Neuronal stem cell (in vitro differentiated cells): ENCODE results near the gene CEP131.
A peak's percentile ranks its signal among the peaks of the same experiment; 100 is the strongest.

ENCODE experiments used
- DNase-seq: peaks from one replicate; pipeline ENCODE4 v3.0.0-alpha.2; 2013; ENCODE audit warnings: low spot score
- H2AFZ ChIP-seq: one replicate; pipeline ENCODE4 v1.6.1; 2013; ENCODE audit warnings: mild to moderate bottlenecking, low read length, inconsistent platforms
- H2AK5ac ChIP-seq: 2 replicates; pipeline ENCODE4 v1.6.1; 2013; ENCODE audit warnings: low read depth, mild to moderate bottlenecking, inconsistent platforms, low read length, moderate library complexity, mixed read lengths
- H2BK120ac ChIP-seq: 2 replicates; pipeline ENCODE4 v1.6.1; 2013; ENCODE audit warnings: low read depth, mild to moderate bottlenecking, inconsistent platforms, low read length, moderate library complexity, mixed read lengths
- H2BK12ac ChIP-seq: one replicate; pipeline ENCODE4 v1.6.1; 2013; ENCODE audit warnings: low read length, inconsistent platforms
- H2BK15ac ChIP-seq: 2 replicates; pipeline ENCODE4 v1.6.1; 2013; ENCODE audit warnings: mild to moderate bottlenecking, low read length, inconsistent platforms, mixed read lengths
- H2BK5ac ChIP-seq: one replicate; pipeline ENCODE4 v1.6.1; 2013; ENCODE audit warnings: inconsistent platforms, mild to moderate bottlenecking, low read length, moderate library complexity
- H3K14ac ChIP-seq: one replicate; pipeline ENCODE4 v1.6.1; 2013; ENCODE audit warnings: low read length, inconsistent platforms
- H3K18ac ChIP-seq: 2 replicates; pipeline ENCODE4 v1.6.1; 2013; ENCODE audit warnings: low read length, inconsistent platforms
- H3K23ac ChIP-seq: 2 replicates; pipeline ENCODE4 v1.6.1; 2013; ENCODE audit warnings: low read depth, mild to moderate bottlenecking, mixed read lengths, low read length, inconsistent platforms; ENCODE audit not compliant: poor library complexity
- H3K27ac ChIP-seq: replicated peaks from 3 replicates; pipeline ENCODE4 v1.5.1; 2013; ENCODE audit warnings: low read length, inconsistent platforms
- H3K27me3 ChIP-seq, 3 experiments: 2 replicates each; pipeline ENCODE4 v1.6.1; 2013; ENCODE audit warnings: low read length in 3 of 3, mild to moderate bottlenecking in 2 of 3, inconsistent platforms in 1 of 3, low read depth in 1 of 3, mixed read lengths in 1 of 3, moderate library complexity in 1 of 3; ENCODE audit not compliant: control insufficient read depth in 3 of 3, insufficient read depth in 3 of 3
- H3K36me3 ChIP-seq, 2 donors: replicated peaks in 1 of 2; 2 replicates each; pipeline ENCODE4 v1.6.1; 2013; ENCODE audit warnings: low read length in 2 of 2; ENCODE audit not compliant: control insufficient read depth in 2 of 2, insufficient read depth in 2 of 2
- H3K4ac ChIP-seq: 2 replicates; pipeline ENCODE4 v1.6.1; 2013; ENCODE audit warnings: inconsistent platforms, mild to moderate bottlenecking, low read length, moderate library complexity
- H3K4me1 ChIP-seq, 2 donors: 1 replicate in 1 of 2; 2 replicates in 1 of 2; pipeline ENCODE4 v1.6.1; 2013; ENCODE audit warnings: low read length in 2 of 2, low read depth in 1 of 2; ENCODE audit not compliant: control insufficient read depth in 2 of 2, insufficient read depth in 1 of 2
- H3K4me2 ChIP-seq: one replicate; pipeline ENCODE4 v1.6.1; 2013; ENCODE audit warnings: mild to moderate bottlenecking, low read length, inconsistent platforms; ENCODE audit not compliant: insufficient read depth, poor library complexity, severe bottlenecking
- H3K4me3 ChIP-seq, 2 donors: 2 replicates each; pipeline ENCODE4 v1.5.1; 2013; ENCODE audit warnings: low read length in 2 of 2, mild to moderate bottlenecking in 2 of 2, inconsistent platforms in 1 of 2, moderate library complexity in 1 of 2
- H3K79me1 ChIP-seq: one replicate; pipeline ENCODE4 v1.6.1; 2013; ENCODE audit warnings: low read depth, mild to moderate bottlenecking, inconsistent platforms, low read length, moderate library complexity
- H3K9ac ChIP-seq: one replicate; pipeline ENCODE4 v1.6.1; 2013; ENCODE audit warnings: mild to moderate bottlenecking, low read depth, low read length, inconsistent platforms; ENCODE audit not compliant: poor library complexity
- H3K9me3 ChIP-seq, 2 donors: replicated peaks in 1 of 2; 2 replicates each; pipeline versions ENCODE3 to v1.6.1; 2013; ENCODE audit warnings: low read length in 2 of 2, mild to moderate bottlenecking in 2 of 2, inconsistent platforms in 1 of 2, low read depth in 1 of 2, mixed read lengths in 1 of 2, moderate library complexity in 1 of 2; ENCODE audit not compliant: control insufficient read depth in 2 of 2, insufficient read depth in 1 of 2
- H4K8ac ChIP-seq: one replicate; pipeline ENCODE4 v1.6.1; 2013; ENCODE audit warnings: low read depth, mild to moderate bottlenecking, inconsistent platforms, low read length, moderate library complexity
- H4K91ac ChIP-seq: one replicate; pipeline ENCODE4 v1.6.1; 2013; ENCODE audit warnings: low read length, low read depth, mild to moderate bottlenecking, inconsistent platforms; ENCODE audit not compliant: poor library complexity
- WGBS, 2 donors: extraction: QIAGEN DNeasy Blood & Tissue Kit; methylation state at CpG; one replicate each; pipeline ENCODE4 v1.1.7; 2013; ENCODE audit warnings: missing lambda C conversion rate in 2 of 2, mixed read lengths in 1 of 2; ENCODE audit not compliant: insufficient read length in 2 of 2, insufficient replicate concordance in 1 of 2; ENCODE audit errors: extremely low coverage in 2 of 2; 5-methylcytosine and 5-hydroxymethylcytosine counted together

CEP131 gene

DNA sequence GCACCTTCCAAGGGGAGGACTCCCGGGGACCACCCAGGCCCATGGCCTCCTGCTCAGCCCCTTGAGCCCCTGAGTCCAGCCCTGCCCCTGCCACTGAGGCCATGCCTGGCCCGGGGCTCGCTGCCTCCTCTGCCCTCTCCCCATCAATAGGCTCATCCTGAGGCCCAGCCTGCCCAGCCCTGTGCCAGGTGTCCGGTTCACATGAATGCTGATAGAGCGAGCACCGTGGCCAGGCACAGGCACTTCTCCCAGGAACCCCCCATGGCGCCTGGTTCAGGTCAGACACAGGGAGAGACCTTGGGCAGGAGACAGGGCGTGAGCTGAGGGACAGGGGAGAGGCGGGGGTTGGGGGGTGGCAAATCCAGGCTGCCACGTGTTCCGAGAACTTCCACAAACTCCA, 60.3 kb downstream of the CEP131 start:
- peak overlapping the region; percentile 70 for H2AK5ac ChIP-seq
- WGBS, 2 donors = no CpG with 5 or more reads among the region's 11 CpGs

DNA sequence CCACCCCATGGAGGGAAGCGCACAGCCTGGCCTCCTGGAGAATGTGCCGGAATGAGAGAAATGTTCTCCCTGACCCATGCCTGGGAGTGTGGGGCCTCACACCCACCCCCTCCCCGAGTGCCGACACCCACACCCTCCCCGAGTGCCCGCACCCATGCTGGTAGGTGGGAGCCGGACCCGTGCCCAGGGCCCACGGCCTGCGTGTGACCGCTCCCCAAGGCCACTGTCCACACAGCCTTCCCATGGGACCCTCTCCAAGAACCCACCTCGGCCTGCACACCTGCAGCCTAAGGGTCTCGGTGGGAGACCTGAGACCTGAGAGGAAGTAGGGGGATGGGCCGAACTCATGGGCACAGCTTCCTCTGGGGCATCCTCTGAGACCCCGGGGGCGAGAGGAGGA, 60.8 kb downstream of the CEP131 start:
- no peak overlapping the region for H3K18ac ChIP-seq
- no peak overlapping the region for H2BK15ac ChIP-seq
- no peak overlapping the region for H4K91ac ChIP-seq
- H3K23ac ChIP-seq = peak overlapping the region; percentile 11
- no peak overlapping the region for H3K4me3 ChIP-seq
- WGBS, 2 donors = no CpG with 5 or more reads among the region's 16 CpGs
- H3K27ac ChIP-seq = no peak overlapping the region
- no peak overlapping the region for H3K9ac ChIP-seq
- no peak overlapping the region for H3K14ac ChIP-seq
- peak overlapping the region; percentile 75 for H2BK5ac ChIP-seq
- peaks cover 0 to 15% (median 2%) of the 10 kb centered on the region in 3 experiments for H3K27me3 ChIP-seq
- H3K4me1 ChIP-seq = peaks cover 12 to 19% of the 10 kb centered on the region in 2 donors
- no peak overlapping the region for H2AK5ac ChIP-seq
- no peak overlapping the region for H4K8ac ChIP-seq
- no peak overlapping the region for H3K4me2 ChIP-seq
- peaks cover 4% of the 10 kb centered on the region for H3K79me1 ChIP-seq
- H2BK120ac ChIP-seq = no peak overlapping the region
- no peak overlapping the region for H2BK12ac ChIP-seq
- no peak for DNase-seq
- H3K36me3 ChIP-seq = no peaks in the 10 kb centered on the region
- H3K9me3 ChIP-seq = no peaks in the 10 kb centered on the region
- no peak overlapping the region for H2AFZ ChIP-seq
- no peak overlapping the region for H3K4ac ChIP-seq

More for the DNA sequence above, 60.3 kb downstream of the CEP131 start:
- H3K27me3 ChIP-seq = peaks cover 0 to 15% (median 2%) of the 10 kb centered on the region in 3 experiments
- H3K9ac ChIP-seq = peak overlapping the region; percentile 44
- DNase-seq = no peak
- no peak overlapping the region for H2BK120ac ChIP-seq
- no peak overlapping the region for H3K4me3 ChIP-seq
- peak overlapping the region; percentile 17 for H2BK15ac ChIP-seq
- H3K14ac ChIP-seq = peak overlapping the region; percentile 8
- H4K8ac ChIP-seq = no peak overlapping the region
- no peak overlapping the region for H3K18ac ChIP-seq
- no peak overlapping the region for H4K91ac ChIP-seq
- peaks cover 12 to 19% of the 10 kb centered on the region in 2 donors for H3K4me1 ChIP-seq
- H3K4ac ChIP-seq = peak overlapping the region; percentile 0
- H3K23ac ChIP-seq = peak overlapping the region; percentile 11
- H3K36me3 ChIP-seq = no peaks in the 10 kb centered on the region
- peaks cover 4% of the 10 kb centered on the region for H3K79me1 ChIP-seq
- no peak overlapping the region for H3K4me2 ChIP-seq
- H2BK12ac ChIP-seq = no peak overlapping the region
- H3K9me3 ChIP-seq = no peaks in the 10 kb centered on the region
- peak overlapping the region; percentile 75 for H2BK5ac ChIP-seq
- H2AFZ ChIP-seq = no peak overlapping the region
- no peak overlapping the region for H3K27ac ChIP-seq

DNA sequence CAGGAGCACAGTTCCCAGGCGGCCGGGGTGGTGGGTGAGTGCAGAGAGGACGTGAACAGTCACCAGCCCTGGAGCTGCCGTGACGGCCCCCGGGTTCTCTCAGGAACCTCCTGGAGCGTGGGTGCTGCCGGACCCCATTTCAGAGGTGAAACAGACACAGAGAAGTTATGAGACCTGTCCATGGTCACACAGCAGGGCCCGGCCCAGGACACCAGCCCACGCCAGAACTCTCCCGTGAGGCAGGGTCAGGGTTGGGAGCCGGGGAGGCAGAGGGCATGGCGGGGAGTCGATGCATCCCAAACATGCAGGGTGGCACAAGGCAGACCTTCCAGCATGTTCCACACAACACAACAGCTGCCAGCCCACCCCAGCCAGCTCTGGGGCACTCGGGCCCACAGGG, 61.2 kb downstream of the CEP131 start:
- Histone ChIP-seq H2BK5ac (no peak overlapping the region), H2AK5ac (no peak overlapping the region)

DNA sequence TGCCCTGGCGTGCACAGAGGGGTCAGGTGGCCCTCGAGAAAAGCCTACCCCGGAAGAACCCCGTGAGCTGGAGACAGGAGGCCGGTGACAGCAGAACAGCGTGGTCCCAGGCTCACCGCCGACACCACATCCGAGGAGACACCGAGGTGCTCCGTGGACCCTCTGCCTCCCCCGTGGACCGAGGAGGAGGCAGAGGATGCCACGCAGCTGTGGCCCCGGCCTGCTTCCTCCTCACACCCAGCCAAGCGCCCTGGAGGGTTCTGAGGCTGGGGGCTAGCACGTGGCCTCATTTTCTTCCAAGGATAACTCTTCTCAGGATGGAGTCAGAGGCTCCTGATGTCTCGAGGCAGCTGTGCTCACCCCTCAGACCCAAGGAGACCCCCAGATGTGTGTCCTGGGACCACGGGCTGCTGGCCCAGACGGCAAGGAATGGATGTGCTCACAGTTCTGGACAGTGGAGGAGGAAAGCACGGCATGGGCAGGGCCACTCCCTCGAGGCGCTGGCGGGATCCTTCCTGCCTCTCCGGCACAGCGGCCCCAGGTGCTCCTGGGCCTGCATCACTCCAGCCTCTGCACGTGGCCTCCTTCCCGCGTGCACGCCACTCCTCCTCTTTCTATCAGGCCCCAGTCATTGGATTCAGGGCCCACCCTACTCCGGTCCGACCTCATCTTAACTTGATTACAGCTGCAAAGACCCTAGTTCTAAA, 61.9 kb downstream of the CEP131 start:
- Histone ChIP-seq H4K91ac (no peak overlapping the region), H3K4me3 (no peak overlapping the region), H2AK5ac (peak overlapping the region; percentile 46), H3K4me1 (peaks cover 8 to 14% of the 10 kb centered on the region in 2 donors), H3K27me3 (peaks cover 0 to 15% (median 2%) of the 10 kb centered on the region in 3 experiments), H2AFZ (no peak overlapping the region), H3K23ac (peak overlapping the region; percentile 43), H3K4me2 (no peak overlapping the region), H4K8ac (no peak overlapping the region), H3K27ac (no peak overlapping the region), H2BK12ac (no peak overlapping the region), H3K18ac (peak overlapping the region; percentile 57), H3K36me3 (no peaks in the 10 kb centered on the region), H3K14ac (peak overlapping the region; percentile 21), H3K9me3 (no peaks in the 10 kb centered on the region), H2BK120ac (no peak overlapping the region), H2BK5ac (no peak overlapping the region), H3K79me1 (peaks cover 4% of the 10 kb centered on the region), H3K9ac (no peak overlapping the region), H3K4ac (peak overlapping the region; percentile 23), H2BK15ac (peak overlapping the region; percentile 58)
- WGBS, 2 donors = no CpG with 5 or more reads among the region's 32 CpGs
- DNase-seq = no peak

More for the DNA sequence above, 61.2 kb downstream of the CEP131 start:
- Histone ChIP-seq H3K23ac (no peak overlapping the region), H4K8ac (no peak overlapping the region), H3K27ac (no peak overlapping the region), H3K14ac (no peak overlapping the region), H3K36me3 (no peaks in the 10 kb centered on the region), H3K4ac (no peak overlapping the region), H2BK15ac (peak overlapping the region; percentile 37), H4K91ac (no peak overlapping the region), H3K4me1 (peaks cover 10 to 16% of the 10 kb centered on the region in 2 donors), H3K9ac (no peak overlapping the region), H3K79me1 (peaks cover 4% of the 10 kb centered on the region), H2AFZ (no peak overlapping the region), H2BK120ac (no peak overlapping the region), H3K4me2 (no peak overlapping the region), H3K4me3 (no peak overlapping the region), H3K18ac (no peak overlapping the region), H3K27me3 (peaks cover 0 to 15% (median 2%) of the 10 kb centered on the region in 3 experiments), H2BK12ac (no peak overlapping the region), H3K9me3 (no peaks in the 10 kb centered on the region)
- DNase-seq = no peak
- no CpG with 5 or more reads among the region's 15 CpGs for WGBS, 2 donors
